Measurements from ENCODE around the gene EAF2. TPM values are rescaled to one million over a fixed set of nuclear protein-coding genes. Genes with fewer than 3 reads are reported as not detected.

The EAF2 gene
- total and polyA plus RNA-seq, 4 donors = 1.5 to 6.6 (median 5.3) TPM

DNA sequence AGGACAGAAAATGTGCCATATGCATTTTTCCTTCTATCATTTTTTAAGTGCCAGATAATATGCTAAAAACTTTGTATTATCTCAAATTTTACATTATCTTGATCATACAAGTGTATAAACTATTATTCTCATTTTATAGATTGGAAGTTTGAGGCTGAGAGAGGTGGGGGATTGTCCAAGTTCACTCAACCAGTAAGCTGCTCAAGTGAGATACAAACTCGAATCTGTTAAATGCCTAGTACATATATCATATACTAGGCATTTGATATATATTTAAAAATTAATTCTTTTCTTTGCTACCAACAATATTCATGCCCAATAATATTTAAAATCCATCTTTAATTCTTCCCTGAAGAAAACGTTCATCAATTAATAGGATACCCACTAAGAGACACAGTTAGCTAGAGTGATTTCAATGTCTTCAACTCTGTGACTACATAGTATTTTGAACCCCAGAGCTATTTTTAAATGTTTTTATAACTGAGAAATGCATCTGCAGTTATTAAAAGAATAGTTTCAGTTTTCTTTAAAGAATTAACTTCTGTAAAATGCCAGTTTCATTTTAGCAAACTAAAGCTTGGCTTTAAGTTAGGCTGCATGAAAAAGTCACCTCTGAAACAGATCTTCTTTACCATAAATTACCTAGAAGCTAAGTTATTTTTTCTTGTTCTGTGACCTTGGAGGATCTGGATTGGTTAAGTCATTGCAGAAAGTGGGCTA, 40.6 kb upstream of the EAF2 start (continued):
- TF ChIP-seq, protein P1, sequence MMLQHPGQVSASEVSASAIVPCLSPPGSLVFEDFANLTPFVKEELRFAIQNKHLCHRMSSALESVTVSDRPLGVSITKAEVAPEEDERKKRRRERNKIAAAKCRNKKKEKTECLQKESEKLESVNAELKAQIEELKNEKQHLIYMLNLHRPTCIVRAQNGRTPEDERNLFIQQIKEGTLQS (IDR thresholded peaks at IDR 0.05) = no peak

DNA sequence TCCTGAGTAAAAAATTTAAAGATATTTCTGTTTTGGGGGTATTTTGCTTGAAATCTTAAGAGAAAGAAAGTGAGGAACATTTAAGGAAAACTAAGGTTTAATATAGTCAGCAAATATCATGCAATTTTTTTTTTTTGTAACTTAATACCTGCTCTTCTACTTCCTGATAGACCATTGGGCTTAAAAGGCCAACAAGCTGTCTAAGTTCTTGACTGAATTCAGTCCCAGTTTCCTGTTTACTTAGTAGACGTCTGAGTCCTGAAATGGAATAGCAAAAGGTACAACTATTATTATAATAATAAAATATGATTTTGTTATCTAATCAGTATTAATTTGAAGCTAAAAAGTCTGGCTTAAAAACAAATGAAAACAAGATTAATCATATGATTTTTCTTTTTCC, 38.0 kb upstream of the EAF2 start:
- DNase-seq (ENCODE audit: low spot score) = no peak
- Histone ChIP-seq H3K36me3 (ENCODE audit: control insufficient read depth in 4 of 4, insufficient read depth in 3 of 4, low read depth in 1 of 4, low read length in 3 of 4) (peaks cover 0 to 5% (median 1%) of the 10 kb centered on the region in 4 donors), H3K4me1 (ENCODE audit: control insufficient read depth in 4 of 4, insufficient read depth in 4 of 4, low read length in 3 of 4) (no peaks in the 10 kb centered on the region), H3K27me3 (ENCODE audit: control insufficient read depth in 4 of 4, insufficient read depth in 4 of 4, low read length in 3 of 4) (no peaks in the 10 kb centered on the region), H3K9ac (ENCODE audit: low read depth in 1 of 2, low read length in 2 of 2) (no peak overlapping the region), H3K4me3 (ENCODE audit: low read depth in 1 of 3, low read length in 3 of 3) (no peak overlapping the region), H3K9me3 (ENCODE audit: control insufficient read depth in 4 of 4, low read length in 3 of 4) (no peaks in the 10 kb centered on the region), H3K27ac (ENCODE audit: low read depth in 1 of 2, low read length in 2 of 2) (no peak overlapping the region)
- TF ChIP-seq FOXA1 (IDR thresholded peaks at IDR 0.05) (no peak), FOXA2 (IDR thresholded peaks at IDR 0.05) (no peak), NR2F2 (IDR thresholded peaks at IDR 0.05) (no peak), RXRA (IDR thresholded peaks at IDR 0.05) (no peak)
- WGBS = 68% methylated on average over 1 of the region's 1 CpG

DNA sequence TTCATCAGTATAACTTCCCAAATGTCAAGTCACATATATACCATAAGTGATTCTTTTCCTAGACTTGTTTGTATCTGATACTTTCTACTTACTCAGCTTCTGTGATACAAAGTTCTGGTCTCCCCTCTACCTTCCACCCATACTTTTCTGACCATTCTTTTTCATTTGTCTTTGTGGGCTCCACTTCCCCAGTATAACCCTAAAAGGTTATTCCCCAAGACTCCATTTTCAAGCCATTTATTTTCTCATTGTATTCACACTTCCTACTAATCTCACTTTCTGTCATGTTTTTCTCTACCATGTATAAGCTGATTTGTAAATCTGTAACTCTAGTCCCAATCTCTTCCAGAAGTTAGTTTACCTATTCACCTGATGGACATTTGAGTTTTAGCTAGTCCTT, 34.1 kb upstream of the EAF2 start:
- no peak overlapping the region for H3K27ac ChIP-seq (ENCODE audit: low read depth in 1 of 2, low read length in 2 of 2)
- peaks cover 0 to 3% (median 0%) of the 10 kb centered on the region in 4 donors for H3K4me1 ChIP-seq (ENCODE audit: control insufficient read depth in 4 of 4, insufficient read depth in 4 of 4, low read length in 3 of 4)
- H3K36me3 ChIP-seq (ENCODE audit: control insufficient read depth in 4 of 4, insufficient read depth in 3 of 4, low read depth in 1 of 4, low read length in 3 of 4) = peaks cover 0 to 5% (median 2%) of the 10 kb centered on the region in 4 donors
- no peak for DNase-seq (ENCODE audit: low spot score)
- H3K4me3 ChIP-seq (ENCODE audit: low read depth in 1 of 3, low read length in 3 of 3) = no peak overlapping the region
- no peaks in the 10 kb centered on the region for H3K9me3 ChIP-seq (ENCODE audit: control insufficient read depth in 4 of 4, low read length in 3 of 4)
- H3K9ac ChIP-seq (ENCODE audit: low read depth in 1 of 2, low read length in 2 of 2) = no peak overlapping the region
- no peaks in the 10 kb centered on the region for H3K27me3 ChIP-seq (ENCODE audit: control insufficient read depth in 4 of 4, insufficient read depth in 4 of 4, low read length in 3 of 4)
- TF ChIP-seq, protein P1 (IDR thresholded peaks at IDR 0.05) = no peak
- TF ChIP-seq, protein P2, sequence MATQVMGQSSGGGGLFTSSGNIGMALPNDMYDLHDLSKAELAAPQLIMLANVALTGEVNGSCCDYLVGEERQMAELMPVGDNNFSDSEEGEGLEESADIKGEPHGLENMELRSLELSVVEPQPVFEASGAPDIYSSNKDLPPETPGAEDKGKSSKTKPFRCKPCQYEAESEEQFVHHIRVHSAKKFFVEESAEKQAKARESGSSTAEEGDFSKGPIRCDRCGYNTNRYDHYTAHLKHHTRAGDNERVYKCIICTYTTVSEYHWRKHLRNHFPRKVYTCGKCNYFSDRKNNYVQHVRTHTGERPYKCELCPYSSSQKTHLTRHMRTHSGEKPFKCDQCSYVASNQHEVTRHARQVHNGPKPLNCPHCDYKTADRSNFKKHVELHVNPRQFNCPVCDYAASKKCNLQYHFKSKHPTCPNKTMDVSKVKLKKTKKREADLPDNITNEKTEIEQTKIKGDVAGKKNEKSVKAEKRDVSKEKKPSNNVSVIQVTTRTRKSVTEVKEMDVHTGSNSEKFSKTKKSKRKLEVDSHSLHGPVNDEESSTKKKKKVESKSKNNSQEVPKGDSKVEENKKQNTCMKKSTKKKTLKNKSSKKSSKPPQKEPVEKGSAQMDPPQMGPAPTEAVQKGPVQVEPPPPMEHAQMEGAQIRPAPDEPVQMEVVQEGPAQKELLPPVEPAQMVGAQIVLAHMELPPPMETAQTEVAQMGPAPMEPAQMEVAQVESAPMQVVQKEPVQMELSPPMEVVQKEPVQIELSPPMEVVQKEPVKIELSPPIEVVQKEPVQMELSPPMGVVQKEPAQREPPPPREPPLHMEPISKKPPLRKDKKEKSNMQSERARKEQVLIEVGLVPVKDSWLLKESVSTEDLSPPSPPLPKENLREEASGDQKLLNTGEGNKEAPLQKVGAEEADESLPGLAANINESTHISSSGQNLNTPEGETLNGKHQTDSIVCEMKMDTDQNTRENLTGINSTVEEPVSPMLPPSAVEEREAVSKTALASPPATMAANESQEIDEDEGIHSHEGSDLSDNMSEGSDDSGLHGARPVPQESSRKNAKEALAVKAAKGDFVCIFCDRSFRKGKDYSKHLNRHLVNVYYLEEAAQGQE (IDR thresholded peaks at IDR 0.05) = no peak

GRCh38 chr3:121803771-121804320, 31.2 kb upstream of the EAF2 start:
- no peak overlapping the region for H3K27ac ChIP-seq (ENCODE audit: low read depth in 1 of 2, low read length in 2 of 2)
- WGBS = 85% methylated on average over 2 of the region's 2 CpGs

More at GRCh38 chr3:121803771-121804320, 31.2 kb upstream of the EAF2 start:
- peaks cover 0 to 3% (median 0%) of the 10 kb centered on the region in 4 donors for H3K4me1 ChIP-seq (ENCODE audit: control insufficient read depth in 4 of 4, insufficient read depth in 4 of 4, low read length in 3 of 4)
- DNase-seq (ENCODE audit: low spot score) = no peak
- H3K4me3 ChIP-seq (ENCODE audit: low read depth in 1 of 3, low read length in 3 of 3) = no peak overlapping the region
- peaks cover 2 to 6% (median 5%) of the 10 kb centered on the region in 4 donors for H3K36me3 ChIP-seq (ENCODE audit: control insufficient read depth in 4 of 4, insufficient read depth in 3 of 4, low read depth in 1 of 4, low read length in 3 of 4)
- no peak overlapping the region for H3K9ac ChIP-seq (ENCODE audit: low read depth in 1 of 2, low read length in 2 of 2)
- no peaks in the 10 kb centered on the region for H3K27me3 ChIP-seq (ENCODE audit: control insufficient read depth in 4 of 4, insufficient read depth in 4 of 4, low read length in 3 of 4)
- H3K9me3 ChIP-seq (ENCODE audit: control insufficient read depth in 4 of 4, low read length in 3 of 4) = no peaks in the 10 kb centered on the region
- TF ChIP-seq MAX (IDR thresholded peaks at IDR 0.05) (no peak), TAF1 (conservative IDR thresholded peaks at IDR 0.05) (no peak), RXRA (IDR thresholded peaks at IDR 0.05) (no peak), RAD21 (IDR thresholded peaks at IDR 0.05) (no peak), NR2F2 (IDR thresholded peaks at IDR 0.05) (no peak), GABPA (IDR thresholded peaks at IDR 0.05 in 1 of 2, conservative IDR thresholded peaks at IDR 0.05 in 1 of 2) (no peak), ZBTB33 (IDR thresholded peaks at IDR 0.05) (no peak), FOXA2 (IDR thresholded peaks at IDR 0.05) (no peak), SP1 (IDR thresholded peaks at IDR 0.05) (no peak), HNF4G (IDR thresholded peaks at IDR 0.05) (no peak), JUND (IDR thresholded peaks at IDR 0.05) (no peak), FOXA1 (IDR thresholded peaks at IDR 0.05) (no peak), YY1 (IDR thresholded peaks at IDR 0.05) (no peak), EGR1 (IDR thresholded peaks at IDR 0.05; ENCODE audit: low read depth in 2 of 2) (no peak)
